ENCODE data around the gene ANXA3.

- no peak for TF ChIP-seq CTCF (IDR thresholded peaks at IDR 0.05; ENCODE audit: poor library complexity)
- TF ChIP-seq EZH2 (IDR thresholded peaks at IDR 0.05; ENCODE audit: borderline replicate concordance), result no peak
Observed at GRCh38 chr4:78599147-78599546, 47.6 kb downstream of the ANXA3 start.

Data from hepatocyte (in vitro differentiated cells).